CD4-positive, alpha-beta T cell (primary cell): Measurements from ENCODE around the gene ERBB3. TPM values are rescaled to one million over a fixed set of nuclear protein-coding genes. Genes with fewer than 3 reads are reported as not detected.

ENCODE experiments used
- ATAC-seq: fragments of 200-7000 bp; cut with Tn5 transposase; one replicate; pipeline ENCODE4 v1.10.0; 2022; ENCODE audit warnings: mild to moderate bottlenecking; ENCODE audit not compliant: poor library complexity
- CTCF ChIA-PET: fragments of 350-600 bp; sonication (Branson Sonifier 250); formaldehyde crosslinking; loops from one replicate; lab custom pipeline; 2021; ENCODE audit warnings: antibody characterized with exemption, inconsistent platforms; lab: Charles Lee
- POLR2A ChIA-PET: fragments of 350-600 bp; sonication (Branson Sonifier 250); formaldehyde crosslinking; loops from one replicate; lab custom pipeline; 2021; ENCODE audit warnings: antibody characterized with exemption, inconsistent platforms; lab: Charles Lee
- DNase-seq, 14 experiments: peaks; one replicate each; pipeline ENCODE4 v3.0.0-alpha.2; 2013 to 2020; ENCODE audit warnings: mixed read lengths in 2 of 14
- H3K27ac ChIP-seq, 2 donors: one replicate each; pipeline versions ENCODE4 v1.5.1 to v1.7.0; 2013; ENCODE audit warnings: low read length in 2 of 2, low read depth in 1 of 2, mild to moderate bottlenecking in 1 of 2
- H3K27me3 ChIP-seq, 2 experiments: 1 replicate in 1 of 2; 2 replicates in 1 of 2; pipeline versions ENCODE4 v1.6.1 to v1.7.0; 2013; ENCODE audit warnings: low read length in 2 of 2, control low read depth in 1 of 2, mild to moderate bottlenecking in 1 of 2, moderate library complexity in 1 of 2; ENCODE audit not compliant: insufficient read depth in 2 of 2, control insufficient read depth in 1 of 2
- H3K36me3 ChIP-seq: one replicate; pipeline ENCODE4 v1.6.1; 2013; ENCODE audit warnings: low read length, control low read depth; ENCODE audit not compliant: insufficient read depth
- H3K4me1 ChIP-seq: one replicate; pipeline ENCODE4 v1.6.1; 2013; ENCODE audit warnings: low read length, control low read depth; ENCODE audit not compliant: insufficient read depth
- H3K4me3 ChIP-seq: one replicate; pipeline ENCODE4 v1.5.1; 2013; ENCODE audit warnings: mild to moderate bottlenecking, low read length, moderate library complexity
- H3K9me3 ChIP-seq, 2 experiments: 1 replicate in 1 of 2; 2 replicates in 1 of 2; pipeline versions ENCODE4 v1.6.1 to v1.7.0; 2013; ENCODE audit warnings: low read length in 2 of 2, mild to moderate bottlenecking in 2 of 2, control low read depth in 1 of 2, moderate library complexity in 1 of 2; ENCODE audit not compliant: control insufficient read depth in 1 of 2, insufficient read depth in 1 of 2
- H3K27ac Mint-ChIP-seq: one replicate; pipeline ENCODE4 v1.8.0; 2020; ENCODE audit warnings: mixed read lengths
- H3K27me3 Mint-ChIP-seq: one replicate; pipeline ENCODE4 v1.8.0; 2021; ENCODE audit warnings: mixed read lengths
- H3K36me3 Mint-ChIP-seq: one replicate; pipeline ENCODE4 v1.8.0; 2021; ENCODE audit warnings: low read depth, mixed read lengths
- H3K4me1 Mint-ChIP-seq: one replicate; pipeline ENCODE4 v1.8.0; 2021; ENCODE audit warnings: low read depth, mixed read lengths
- H3K4me3 Mint-ChIP-seq: one replicate; pipeline ENCODE4 v1.8.0; 2020; ENCODE audit warnings: mild to moderate bottlenecking, mixed read lengths
- H3K9me3 Mint-ChIP-seq: one replicate; pipeline ENCODE4 v1.8.0; 2020; ENCODE audit warnings: mixed read lengths
- CTCF ChIP-seq: fragments of 200-600 bp; IDR thresholded peaks from one replicate; pipeline ENCODE4 v1.8.0; 2022; ENCODE audit warnings: antibody characterized with exemption, mild to moderate bottlenecking
- intact Hi-C, 2 experiments: fragments of 100-400 bp; cut with DNase I in 1 of 2; cut with micrococcal nuclease in 1 of 2; formaldehyde crosslinking; loops; one replicate each; pipeline versions ENCODE4 v1.15.1 to v1.9.0; 2023 to 2025; cut with DNase I, micrococcal nuclease
- total RNA-seq, 174 experiments: library from RNA in 2 of 174; stranded (reverse) in 2 of 174; gene quantifications; one replicate each; pipeline ENCODE4 v1.2.3 and lab custom pipeline; 2021 to 2026

The ERBB3 gene
- total RNA-seq, 2 experiments from 2014 or later, result 0.22 to 0.47 TPM

- Mint-ChIP-seq H3K27me3 (no peaks in the 10 kb centered on the region), H3K9me3 (no peaks in the 10 kb centered on the region), H3K36me3 (peaks cover 40% of the 10 kb centered on the region), H3K27ac (peak overlapping the region; percentile 100), H3K4me3 (peak overlapping the region; percentile 93), H3K4me1 (peaks cover 67% of the 10 kb centered on the region)
- TF ChIP-seq CTCF, result no peak
- Histone ChIP-seq H3K36me3 (peaks cover 19% of the 10 kb centered on the region), H3K9me3 (no peaks in the 10 kb centered on the region), H3K27ac (peak overlapping the region; percentile 63 to 95), H3K4me3 (peak overlapping the region; percentile 90), H3K4me1 (peaks cover 48% of the 10 kb centered on the region), H3K27me3 (no peaks in the 10 kb centered on the region)
- ATAC-seq, result peak; percentile 34
- DNase-seq, result peak in 4 of 14 experiments; percentile 19 to 70 (median 64)
- POLR2A ChIA-PET, result interaction anchor here (0.7 to 6.3 kb wide), 33 partner anchors 14 to 542 kb away, joined by 3 to 233 read pairs (median 6); partner anchors contain the start of genes BAZ2A, DNAJC14, ERBB3 and ESYT1
- CTCF ChIA-PET, result interaction anchor here (0.8 to 4.9 kb wide), 10 partner anchors 12 to 361 kb away, joined by 3 to 32 read pairs (median 4); partner anchors contain the start of genes ERBB3, SMARCC2 and ZC3H10
- intact Hi-C loops, result loop anchor here (1.0 to 10.0 kb wide), 4 partner anchors 24 to 368 kb away; partner anchors contain the start of gene DNAJC14 (in 1 of the 2)
Observed at GRCh38 chr12:56103066-56103711, 23.2 kb downstream of the ERBB3 start.

GRCh38 chr12:56103823-56104108, 23.8 kb downstream of the ERBB3 start:
- DNase-seq (no peak), ATAC-seq (peak; percentile 4)
- H3K27ac ChIP-seq, result peak overlapping the region; percentile 63 to 95
- TF ChIP-seq CTCF, result no peak
- no peaks in the 10 kb centered on the region for H3K27me3 Mint-ChIP-seq
- H3K27me3 ChIP-seq, result no peaks in the 10 kb centered on the region
- peaks cover 25% of the 10 kb centered on the region for H3K36me3 ChIP-seq
- peaks cover 67% of the 10 kb centered on the region for H3K4me1 Mint-ChIP-seq
- H3K36me3 Mint-ChIP-seq, result peaks cover 45% of the 10 kb centered on the region
- peak overlapping the region; percentile 90 for H3K4me3 ChIP-seq
- ChIA-PET CTCF (interaction anchor here (0.8 to 4.9 kb wide), 13 partner anchors 12 to 365 kb away, joined by 3 to 32 read pairs (median 4); partner anchors contain the start of genes ERBB3, MYL6B, SMARCC2 and ZC3H10), POLR2A (interaction anchor here (0.8 to 6.3 kb wide), 48 partner anchors 9 to 584 kb away, joined by 3 to 233 read pairs (median 5); partner anchors contain the start of genes ANKRD52, BAZ2A, CNPY2 and CS)
- H3K9me3 Mint-ChIP-seq, result no peaks in the 10 kb centered on the region
- peak overlapping the region; percentile 100 for H3K27ac Mint-ChIP-seq
- H3K9me3 ChIP-seq, result no peaks in the 10 kb centered on the region
- intact Hi-C loops, result loop anchor here (1.0 to 10.0 kb wide), 8 partner anchors 13 to 369 kb away; partner anchors contain the start of genes DNAJC14 (in 2 of the 2) and RPL41 (in 2 of the 2)
- peak overlapping the region; percentile 93 for H3K4me3 Mint-ChIP-seq
- H3K4me1 ChIP-seq, result peaks cover 48% of the 10 kb centered on the region

- H3K9me3 ChIP-seq, result no peaks in the 10 kb centered on the region
- H3K9me3 Mint-ChIP-seq, result no peaks in the 10 kb centered on the region
- H3K27ac ChIP-seq, result peak within 1 kb of the TSS; percentile 63 to 95
- POLR2A ChIA-PET, result interaction anchor here (0.7 to 6.3 kb wide), 48 partner anchors 9 to 584 kb away, joined by 3 to 233 read pairs (median 5); partner anchors contain the start of genes ANKRD52, BAZ2A, CNPY2 and CS
- intact Hi-C loops, result loop anchor here (1.0 to 10.0 kb wide), 6 partner anchors 12 to 369 kb away; partner anchors contain the start of genes DNAJC14 (in 2 of the 2) and RPL41 (in 2 of the 2)
- peak; percentile 89 to 99 (median 96) for DNase-seq
- peak; percentile 88 for ATAC-seq
- H3K4me3 ChIP-seq, result peak within 1 kb of the TSS; percentile 90
- peak within 1 kb of the TSS; percentile 100 for H3K27ac Mint-ChIP-seq
- CTCF ChIA-PET, result interaction anchor here (0.8 to 4.9 kb wide), 11 partner anchors 11 to 365 kb away, joined by 3 to 32 read pairs (median 4); partner anchors contain the start of genes ERBB3, MYL6B, SMARCC2 and ZC3H10
- no peaks in the 10 kb centered on the region for H3K27me3 Mint-ChIP-seq
- H3K36me3 ChIP-seq, result peaks cover 28% of the 10 kb centered on the region
- TF ChIP-seq CTCF, result no peak
- no peaks in the 10 kb centered on the region for H3K27me3 ChIP-seq
- H3K4me1 ChIP-seq, result peaks cover 48% of the 10 kb centered on the region
- H3K4me3 Mint-ChIP-seq, result peak within 1 kb of the TSS; percentile 93
- peaks cover 50% of the 10 kb centered on the region for H3K36me3 Mint-ChIP-seq
- peaks cover 67% of the 10 kb centered on the region for H3K4me1 Mint-ChIP-seq
Observed at GRCh38 chr12:56104109-56104814, 24.3 kb downstream of the ERBB3 start, which contains the start of gene PA2G4. Gene PA2G4 (plus strand): TSS chr12:56104559. CDS start chr12:56104738, 179 bp downstream.
